Bronchial epithelial cell (primary cell): ENCODE data around the gene MT1B. TPM values are rescaled to one million over a fixed set of nuclear protein-coding genes. Genes with fewer than 3 reads are reported as not detected.
"Not testable (repeated sequence)": the region's sequence is repeated elsewhere in the genome, so short reads cannot be mapped to it uniquely, and the experiment has no call there.

Source experiments
- DNase-seq: peaks from one replicate; pipeline ENCODE4 v3.0.0-alpha.2; 2010; ENCODE audit warnings: low read depth
- FAIRE-seq: peaks from 2 replicates; lab custom pipeline; 2011; peaks lifted over from hg19 to GRCh38; lab: Jason Lieb, UNC
- H3K27me3 ChIP-seq: 2 replicates; pipeline ENCODE4 v1.5.1; 2011; ENCODE audit warnings: low read length; ENCODE audit not compliant: control insufficient read depth, insufficient read depth
- H3K36me3 ChIP-seq: 2 replicates; pipeline ENCODE4 v1.5.1; 2011; ENCODE audit warnings: low read length; ENCODE audit not compliant: control insufficient read depth, insufficient read depth
- H3K4me3 ChIP-seq: 2 replicates; pipeline ENCODE4 v1.5.1; 2011; ENCODE audit warnings: mild to moderate bottlenecking, low read depth, low read length, control low read depth
- total RNA-seq: library from RNA; depleted of rRNA; stranded (reverse); fragments of >200 nt; gene quantifications from 2 replicates; pipeline ENCODE4 v1.2.1, GENCODE V29; 2014
- TF ChIP-seq, protein P1 (sequence below): IDR thresholded peaks from 2 replicates; pipeline ENCODE4 v1.5.1; 2011; ENCODE audit warnings: mild to moderate bottlenecking, moderate library complexity, low read length, control low read depth, inconsistent platforms; ENCODE audit not compliant: insufficient read depth, severe bottlenecking

The MT1B gene
- total RNA-seq, 1 donor from 2014 or later: not detected

DNA sequence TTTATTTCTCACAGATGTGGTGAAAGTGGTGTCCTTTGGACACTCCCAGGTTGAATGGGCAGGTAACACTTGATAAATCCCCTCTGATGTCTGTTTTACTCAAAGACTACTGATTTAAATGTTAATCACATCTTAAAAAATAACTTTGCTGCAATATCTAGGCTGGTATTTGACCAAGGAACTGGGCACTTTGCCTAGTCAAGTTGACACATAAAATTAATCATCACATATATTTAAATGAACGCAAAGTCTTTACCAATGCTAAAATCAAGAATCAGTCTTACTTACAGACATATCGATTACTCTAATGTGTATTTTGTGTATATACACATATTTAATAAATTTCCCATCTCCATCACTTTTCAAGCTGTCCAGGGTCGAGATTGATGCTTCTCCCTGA lies 36.3 kb upstream of the MT1B start:
- FAIRE-seq (no peak), DNase-seq (peak; percentile 89)
- TF ChIP-seq, protein P1, sequence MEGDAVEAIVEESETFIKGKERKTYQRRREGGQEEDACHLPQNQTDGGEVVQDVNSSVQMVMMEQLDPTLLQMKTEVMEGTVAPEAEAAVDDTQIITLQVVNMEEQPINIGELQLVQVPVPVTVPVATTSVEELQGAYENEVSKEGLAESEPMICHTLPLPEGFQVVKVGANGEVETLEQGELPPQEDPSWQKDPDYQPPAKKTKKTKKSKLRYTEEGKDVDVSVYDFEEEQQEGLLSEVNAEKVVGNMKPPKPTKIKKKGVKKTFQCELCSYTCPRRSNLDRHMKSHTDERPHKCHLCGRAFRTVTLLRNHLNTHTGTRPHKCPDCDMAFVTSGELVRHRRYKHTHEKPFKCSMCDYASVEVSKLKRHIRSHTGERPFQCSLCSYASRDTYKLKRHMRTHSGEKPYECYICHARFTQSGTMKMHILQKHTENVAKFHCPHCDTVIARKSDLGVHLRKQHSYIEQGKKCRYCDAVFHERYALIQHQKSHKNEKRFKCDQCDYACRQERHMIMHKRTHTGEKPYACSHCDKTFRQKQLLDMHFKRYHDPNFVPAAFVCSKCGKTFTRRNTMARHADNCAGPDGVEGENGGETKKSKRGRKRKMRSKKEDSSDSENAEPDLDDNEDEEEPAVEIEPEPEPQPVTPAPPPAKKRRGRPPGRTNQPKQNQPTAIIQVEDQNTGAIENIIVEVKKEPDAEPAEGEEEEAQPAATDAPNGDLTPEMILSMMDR: no peak
- no peak overlapping the region for H3K4me3 ChIP-seq
- no peaks in the 10 kb centered on the region for H3K27me3 ChIP-seq
- no peaks in the 10 kb centered on the region for H3K36me3 ChIP-seq

DNA sequence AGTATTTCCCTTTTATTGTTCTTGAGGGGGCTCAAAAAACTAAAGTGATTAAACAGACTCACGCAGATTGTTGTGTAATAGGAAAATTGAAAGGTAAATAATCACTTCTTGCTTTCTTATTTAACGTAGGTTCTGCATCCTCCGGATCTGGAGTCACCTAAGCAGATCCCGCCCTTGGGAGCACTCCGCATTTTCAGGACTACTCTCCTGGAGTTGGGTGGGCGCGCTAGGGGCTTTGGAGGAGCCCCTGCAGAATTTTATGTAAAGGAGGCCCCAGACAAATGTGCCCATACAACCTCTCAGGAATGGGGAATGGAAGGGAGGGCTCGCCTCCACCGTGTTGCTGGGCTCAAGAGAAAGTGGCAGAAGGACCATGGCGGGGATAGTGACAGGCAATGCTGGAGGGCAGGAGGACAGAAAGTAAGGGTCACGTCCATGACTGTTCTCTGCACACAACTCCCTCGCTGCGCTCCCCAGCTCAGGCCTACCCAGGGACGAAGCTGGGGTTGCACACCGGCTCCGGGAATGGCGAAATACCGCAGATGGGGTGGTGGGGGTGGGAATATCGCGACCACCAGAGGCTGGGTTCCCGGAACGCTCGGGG lies 35.0 kb upstream of the MT1B start:
- no peaks in the 10 kb centered on the region for H3K27me3 ChIP-seq
- FAIRE-seq (no peak), DNase-seq (no peak)
- TF ChIP-seq, protein P1: no peak
- no peaks in the 10 kb centered on the region for H3K36me3 ChIP-seq
- peak overlapping the region; percentile 32 for H3K4me3 ChIP-seq

DNA sequence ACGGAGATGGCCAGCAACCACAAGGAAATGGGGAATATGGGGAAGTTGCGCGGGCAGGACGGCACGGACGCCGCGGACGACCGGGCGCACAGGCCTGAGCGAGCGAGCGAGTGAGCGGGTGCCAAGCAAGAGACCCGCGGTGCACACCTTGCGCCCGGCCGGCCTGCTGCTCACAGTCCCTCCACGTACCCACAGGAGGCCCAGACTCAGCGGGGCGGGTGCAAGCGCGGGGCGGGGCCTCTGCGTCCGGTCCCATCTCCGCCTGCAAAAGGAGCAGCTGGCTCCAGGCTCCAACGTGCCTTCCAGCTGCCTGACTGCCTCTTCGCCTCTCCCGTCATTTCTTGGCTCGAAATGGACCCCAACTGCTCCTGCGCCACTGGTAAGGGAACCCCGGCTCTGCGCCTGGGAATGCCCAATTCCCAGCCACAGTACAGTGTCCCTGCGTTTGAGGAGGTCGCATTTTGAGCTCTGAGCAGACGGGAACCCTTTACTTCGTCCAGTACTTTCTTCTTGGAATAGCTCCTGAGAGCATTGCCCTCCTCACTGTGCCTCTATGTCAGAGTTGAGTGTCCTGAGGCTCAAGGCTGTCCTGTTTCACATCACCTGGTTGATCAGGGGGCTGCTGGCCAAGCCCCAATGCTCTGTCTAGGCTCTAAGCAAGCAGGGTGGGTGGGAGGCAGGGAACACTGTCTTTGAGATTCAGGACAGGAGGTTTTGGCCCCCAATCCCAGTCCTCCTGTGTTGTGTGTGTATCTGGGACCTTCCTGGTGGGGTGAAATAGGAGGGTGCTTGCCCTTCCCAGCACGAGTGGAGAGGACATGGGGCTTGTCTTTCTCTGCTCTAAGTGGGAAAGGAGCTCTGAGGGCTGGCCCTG lies 34.2 kb upstream of the MT1B start:
- no peak for FAIRE-seq
- peak overlapping the region; percentile 32 for H3K4me3 ChIP-seq
- H3K27me3 ChIP-seq: no peaks in the 10 kb centered on the region
- TF ChIP-seq, protein P1: no peak
- H3K36me3 ChIP-seq: no peaks in the 10 kb centered on the region
- DNase-seq: peak; percentile 56

DNA sequence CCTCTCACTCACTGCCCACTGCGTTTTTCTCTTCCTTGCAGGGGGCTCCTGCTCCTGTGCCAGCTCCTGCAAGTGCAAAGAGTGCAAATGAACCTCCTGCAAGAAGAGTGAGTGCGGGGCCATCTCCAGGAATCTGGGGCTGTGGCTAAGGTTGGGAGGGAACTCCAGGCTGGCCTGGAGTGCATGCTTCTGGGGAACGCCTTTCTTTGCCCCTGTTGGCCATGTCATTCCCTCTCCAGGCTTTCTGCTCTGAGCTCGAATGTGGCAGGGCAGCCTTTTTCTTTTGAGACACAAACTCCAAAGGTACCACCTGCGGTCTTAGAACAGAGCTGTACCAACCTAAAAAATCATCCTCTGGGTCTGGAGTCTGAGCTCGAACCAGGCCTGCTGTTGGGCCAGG lies 33.5 kb upstream of the MT1B start:
- no peaks in the 10 kb centered on the region for H3K36me3 ChIP-seq
- DNase-seq (no peak), FAIRE-seq (no peak)
- H3K27me3 ChIP-seq: no peaks in the 10 kb centered on the region
- no peak overlapping the region for H3K4me3 ChIP-seq
- TF ChIP-seq, protein P1: no peak

DNA sequence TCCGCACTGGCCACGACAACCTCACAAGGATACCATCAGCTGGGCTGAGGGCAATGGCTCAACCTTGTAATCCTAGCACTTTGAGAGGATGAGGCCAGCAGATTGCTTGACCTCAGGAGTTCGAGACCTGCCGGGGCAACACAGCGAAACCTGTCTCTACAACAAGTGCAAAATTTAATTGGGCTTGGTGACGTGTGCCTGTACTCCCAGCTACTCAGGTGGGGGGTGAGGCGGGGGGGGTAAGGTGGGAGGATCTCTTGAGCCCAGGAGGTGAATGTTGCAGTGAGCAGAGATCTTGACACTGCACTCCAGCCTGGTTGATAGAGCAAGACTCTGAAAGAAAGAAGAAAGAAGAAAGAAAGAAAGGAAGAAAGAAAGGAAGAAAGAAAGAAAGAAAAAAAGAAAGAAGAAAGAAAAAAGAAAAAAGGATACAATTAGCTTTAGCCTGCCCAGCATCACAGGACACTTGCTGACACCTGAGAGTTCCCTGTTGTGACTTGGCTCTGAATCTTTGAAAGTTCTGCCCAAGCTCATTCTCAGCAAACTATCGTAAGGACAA lies 31.3 kb upstream of the MT1B start:
- H3K27me3 ChIP-seq: no peaks in the 10 kb centered on the region
- no peak for DNase-seq
- TF ChIP-seq, protein P1: no peak
- FAIRE-seq: no peak
- H3K4me3 ChIP-seq: no peak overlapping the region
- no peaks in the 10 kb centered on the region for H3K36me3 ChIP-seq

DNA sequence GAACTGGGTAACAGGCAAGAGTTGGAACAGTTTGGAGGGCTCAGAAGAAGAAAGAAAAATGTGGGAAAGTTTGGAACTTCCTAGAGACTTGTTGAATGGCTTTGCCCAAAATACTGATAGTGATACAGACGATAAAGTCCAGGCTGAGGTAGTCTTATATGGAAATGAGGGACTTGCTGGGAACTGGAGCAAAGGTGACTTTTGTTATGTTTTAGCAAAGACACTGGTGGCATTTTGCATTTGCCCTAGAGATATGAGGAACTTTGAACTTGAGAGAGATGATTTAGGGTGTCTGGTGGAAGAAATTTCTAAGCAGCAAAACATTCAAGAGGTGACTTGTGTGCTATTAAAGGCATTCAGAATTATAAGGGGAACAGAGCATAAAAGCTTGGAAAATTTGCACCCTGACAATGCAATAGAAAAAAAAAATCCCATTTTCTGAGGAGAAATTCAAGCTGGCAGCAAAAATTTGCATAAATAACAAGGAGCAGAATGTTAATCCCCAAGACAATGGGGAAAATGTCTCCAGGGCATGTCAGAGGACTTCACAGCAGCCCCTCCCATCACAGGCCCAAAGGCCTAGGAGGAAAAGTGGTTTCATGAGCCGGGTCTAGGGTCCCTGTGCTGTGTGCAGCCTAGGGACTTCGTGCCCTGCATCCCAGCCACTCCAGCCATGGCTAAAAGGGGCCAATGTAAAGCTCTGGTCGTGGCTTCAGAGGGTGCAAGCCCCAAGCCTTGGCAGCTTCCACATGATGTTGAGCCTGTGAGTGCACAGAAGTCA lies 29.8 kb upstream of the MT1B start:
- not testable (repeated sequence) for FAIRE-seq, H3K36me3 ChIP-seq, H3K27me3 ChIP-seq, H3K4me3 ChIP-seq, DNase-seq

DNA sequence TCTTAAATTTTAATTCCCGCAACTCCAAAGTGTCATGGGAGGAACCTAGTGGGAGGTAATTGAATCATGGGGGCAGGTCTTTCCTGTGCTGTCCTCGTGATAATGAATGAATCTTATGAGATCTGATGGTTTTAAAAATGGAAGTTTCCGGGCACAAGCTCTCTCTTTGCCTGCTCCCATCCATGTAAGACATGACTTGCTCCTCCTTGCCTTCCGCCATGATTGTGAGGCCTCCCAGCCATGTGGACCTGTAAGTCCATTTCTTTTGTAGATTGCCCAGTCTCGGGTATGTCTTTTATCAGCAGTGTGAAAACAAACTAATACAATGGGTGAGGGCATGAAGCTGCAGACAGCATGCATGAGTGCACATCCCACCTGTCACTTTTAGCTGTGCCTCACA lies 28.5 kb upstream of the MT1B start:
- not testable (repeated sequence) for FAIRE-seq, H3K27me3 ChIP-seq, H3K4me3 ChIP-seq

More for the DNA sequence above, 28.5 kb upstream of the MT1B start:
- DNase-seq, H3K36me3 ChIP-seq: not testable (repeated sequence)
